Neural cell (in vitro differentiated cells): ENCODE data around the gene AGBL4.

ENCODE experiments used
- EP300 ChIP-seq: fragments of 450-650 bp; conservative IDR thresholded peaks from 2 replicates; pipeline ENCODE4 v1.6.1; 2014; ENCODE audit warnings: antibody characterized with exemption, mild to moderate bottlenecking, moderate library complexity; ENCODE audit not compliant: poor library complexity, severe bottlenecking
- EZH2 ChIP-seq: fragments of 200-600, 300-800 bp; shearing (Covaris generic), sonication (generic); IDR thresholded peaks from 2 replicates; pipeline ENCODE4 v1.6.1; 2014; ENCODE audit warnings: antibody characterized with exemption, low read length, borderline replicate concordance, mild to moderate bottlenecking; ENCODE audit not compliant: insufficient read depth, poor library complexity, severe bottlenecking
- MXI1 ChIP-seq: fragments of 450-650 bp; conservative IDR thresholded peaks from 2 replicates; pipeline ENCODE4 v1.6.1; 2014; ENCODE audit warnings: antibody characterized with exemption, mild to moderate bottlenecking; ENCODE audit not compliant: poor library complexity, severe bottlenecking
- POLR2AphosphoS5 ChIP-seq: IDR thresholded peaks from 2 replicates; pipeline ENCODE4 v1.6.1; 2012
- RAD21 ChIP-seq: fragments of 450-650 bp; conservative IDR thresholded peaks from 2 replicates; pipeline ENCODE4 v1.6.1; 2014; ENCODE audit warnings: antibody characterized with exemption, mild to moderate bottlenecking, moderate library complexity
- SMC3 ChIP-seq: fragments of 450-650 bp; conservative IDR thresholded peaks from 2 replicates; pipeline ENCODE4 v1.6.1; 2014; ENCODE audit warnings: antibody characterized with exemption, mild to moderate bottlenecking, moderate library complexity; ENCODE audit not compliant: poor library complexity
- TAF1 ChIP-seq: IDR thresholded peaks from 2 replicates; pipeline ENCODE4 v1.6.1; 2012; ENCODE audit warnings: low read depth
- TF ChIP-seq, protein P1 (sequence below): fragments of 450-650 bp; IDR thresholded peaks from 2 replicates; pipeline ENCODE4 v1.5.1; 2014; ENCODE audit warnings: antibody characterized with exemption, mild to moderate bottlenecking, moderate library complexity; ENCODE audit not compliant: poor library complexity, severe bottlenecking
- TF ChIP-seq, protein P2 (sequence below): IDR thresholded peaks from 2 replicates; pipeline ENCODE4 v1.6.1; 2012; ENCODE audit warnings: borderline replicate concordance

DNA sequence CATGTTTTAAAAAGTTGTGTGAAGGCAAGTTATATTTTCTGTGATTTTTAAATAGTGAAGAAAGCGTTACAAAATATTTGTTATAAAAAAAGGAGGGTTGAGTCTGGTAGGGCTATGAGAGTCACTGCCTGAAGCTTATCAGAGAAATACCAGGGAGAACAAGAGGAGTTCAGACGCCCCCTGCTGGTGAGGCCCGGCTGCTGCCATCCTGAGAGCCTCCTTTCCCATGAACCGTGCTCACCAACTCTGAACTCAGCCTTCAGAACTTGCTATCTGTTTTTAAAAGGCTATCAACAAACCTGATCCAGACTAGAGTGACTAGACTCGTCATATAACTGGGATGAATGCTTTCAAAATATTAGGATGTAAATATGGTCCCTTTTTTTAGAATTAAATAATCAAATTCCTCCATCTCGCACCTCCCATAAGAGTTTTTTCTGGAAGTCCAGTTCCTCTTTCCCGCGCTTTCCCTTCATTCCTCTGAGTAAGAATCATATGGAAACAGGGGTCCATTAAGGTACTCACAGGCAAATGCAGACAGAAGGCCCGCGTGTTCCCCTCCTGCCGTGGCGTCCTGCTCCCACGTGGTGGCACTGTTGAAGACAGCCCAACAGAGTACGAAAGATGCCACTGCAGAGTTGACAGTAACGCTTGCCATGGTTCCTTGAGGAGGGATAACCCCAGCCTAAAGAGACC, 1525.5 kb downstream of the AGBL4 start:
- TF ChIP-seq EP300 = no peak
- no peak for TF ChIP-seq POLR2AphosphoS5
- TF ChIP-seq, protein P1, sequence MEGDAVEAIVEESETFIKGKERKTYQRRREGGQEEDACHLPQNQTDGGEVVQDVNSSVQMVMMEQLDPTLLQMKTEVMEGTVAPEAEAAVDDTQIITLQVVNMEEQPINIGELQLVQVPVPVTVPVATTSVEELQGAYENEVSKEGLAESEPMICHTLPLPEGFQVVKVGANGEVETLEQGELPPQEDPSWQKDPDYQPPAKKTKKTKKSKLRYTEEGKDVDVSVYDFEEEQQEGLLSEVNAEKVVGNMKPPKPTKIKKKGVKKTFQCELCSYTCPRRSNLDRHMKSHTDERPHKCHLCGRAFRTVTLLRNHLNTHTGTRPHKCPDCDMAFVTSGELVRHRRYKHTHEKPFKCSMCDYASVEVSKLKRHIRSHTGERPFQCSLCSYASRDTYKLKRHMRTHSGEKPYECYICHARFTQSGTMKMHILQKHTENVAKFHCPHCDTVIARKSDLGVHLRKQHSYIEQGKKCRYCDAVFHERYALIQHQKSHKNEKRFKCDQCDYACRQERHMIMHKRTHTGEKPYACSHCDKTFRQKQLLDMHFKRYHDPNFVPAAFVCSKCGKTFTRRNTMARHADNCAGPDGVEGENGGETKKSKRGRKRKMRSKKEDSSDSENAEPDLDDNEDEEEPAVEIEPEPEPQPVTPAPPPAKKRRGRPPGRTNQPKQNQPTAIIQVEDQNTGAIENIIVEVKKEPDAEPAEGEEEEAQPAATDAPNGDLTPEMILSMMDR = peak; percentile 73
- no peak for TF ChIP-seq EZH2
- peak; percentile 60 for TF ChIP-seq SMC3
- TF ChIP-seq TAF1 = no peak
- peak; percentile 52 for TF ChIP-seq RAD21
- TF ChIP-seq, protein P2, sequence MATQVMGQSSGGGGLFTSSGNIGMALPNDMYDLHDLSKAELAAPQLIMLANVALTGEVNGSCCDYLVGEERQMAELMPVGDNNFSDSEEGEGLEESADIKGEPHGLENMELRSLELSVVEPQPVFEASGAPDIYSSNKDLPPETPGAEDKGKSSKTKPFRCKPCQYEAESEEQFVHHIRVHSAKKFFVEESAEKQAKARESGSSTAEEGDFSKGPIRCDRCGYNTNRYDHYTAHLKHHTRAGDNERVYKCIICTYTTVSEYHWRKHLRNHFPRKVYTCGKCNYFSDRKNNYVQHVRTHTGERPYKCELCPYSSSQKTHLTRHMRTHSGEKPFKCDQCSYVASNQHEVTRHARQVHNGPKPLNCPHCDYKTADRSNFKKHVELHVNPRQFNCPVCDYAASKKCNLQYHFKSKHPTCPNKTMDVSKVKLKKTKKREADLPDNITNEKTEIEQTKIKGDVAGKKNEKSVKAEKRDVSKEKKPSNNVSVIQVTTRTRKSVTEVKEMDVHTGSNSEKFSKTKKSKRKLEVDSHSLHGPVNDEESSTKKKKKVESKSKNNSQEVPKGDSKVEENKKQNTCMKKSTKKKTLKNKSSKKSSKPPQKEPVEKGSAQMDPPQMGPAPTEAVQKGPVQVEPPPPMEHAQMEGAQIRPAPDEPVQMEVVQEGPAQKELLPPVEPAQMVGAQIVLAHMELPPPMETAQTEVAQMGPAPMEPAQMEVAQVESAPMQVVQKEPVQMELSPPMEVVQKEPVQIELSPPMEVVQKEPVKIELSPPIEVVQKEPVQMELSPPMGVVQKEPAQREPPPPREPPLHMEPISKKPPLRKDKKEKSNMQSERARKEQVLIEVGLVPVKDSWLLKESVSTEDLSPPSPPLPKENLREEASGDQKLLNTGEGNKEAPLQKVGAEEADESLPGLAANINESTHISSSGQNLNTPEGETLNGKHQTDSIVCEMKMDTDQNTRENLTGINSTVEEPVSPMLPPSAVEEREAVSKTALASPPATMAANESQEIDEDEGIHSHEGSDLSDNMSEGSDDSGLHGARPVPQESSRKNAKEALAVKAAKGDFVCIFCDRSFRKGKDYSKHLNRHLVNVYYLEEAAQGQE = no peak
- no peak for TF ChIP-seq MXI1
